GM21515 (cell line): Measurements from ENCODE around the gene MTA2.

Experiments used
- ATAC-seq: cut with Tn5 transposase; IDR thresholded peaks from one replicate; pipeline ENCODE4 v1.9.1; 2021; ENCODE audit not compliant: unreplicated experiment

MTA2 gene

GRCh38 chr11:62547691-62548281, 53.9 kb downstream of the MTA2 start:
- ATAC-seq = no peak

GRCh38 chr11:62546929-62547625, 54.6 kb downstream of the MTA2 start:
- no peak for ATAC-seq

GRCh38 chr11:62546244-62546928, 55.3 kb downstream of the MTA2 start, which contains the start of gene AHNAK:
AHNAK (minus strand) TSS chr11:62546806; CDS start chr11:62536098, 10,708 bp downstream.
- ATAC-seq = no peak

GRCh38 chr11:62545437-62546243, 56.0 kb downstream of the MTA2 start:
- ATAC-seq = no peak

GRCh38 chr11:62544581-62545436, 56.9 kb downstream of the MTA2 start:
- no peak for ATAC-seq

- no peak for ATAC-seq
Measured at GRCh38 chr11:62543680-62544444, 57.8 kb downstream of the MTA2 start.
